HG02884 (cell line): ENCODE results near the gene TMEM87A.
"Not testable (repeated sequence)": the region's sequence is repeated elsewhere in the genome, so short reads cannot be mapped to it uniquely, and the experiment has no call there.

Experiments
- ATAC-seq: cut with Tn5 transposase; IDR thresholded peaks from one replicate; pipeline ENCODE4 v1.9.1; 2021; ENCODE audit warnings: mild to moderate bottlenecking, moderate library complexity; ENCODE audit not compliant: unreplicated experiment

Gene TMEM87A

DNA sequence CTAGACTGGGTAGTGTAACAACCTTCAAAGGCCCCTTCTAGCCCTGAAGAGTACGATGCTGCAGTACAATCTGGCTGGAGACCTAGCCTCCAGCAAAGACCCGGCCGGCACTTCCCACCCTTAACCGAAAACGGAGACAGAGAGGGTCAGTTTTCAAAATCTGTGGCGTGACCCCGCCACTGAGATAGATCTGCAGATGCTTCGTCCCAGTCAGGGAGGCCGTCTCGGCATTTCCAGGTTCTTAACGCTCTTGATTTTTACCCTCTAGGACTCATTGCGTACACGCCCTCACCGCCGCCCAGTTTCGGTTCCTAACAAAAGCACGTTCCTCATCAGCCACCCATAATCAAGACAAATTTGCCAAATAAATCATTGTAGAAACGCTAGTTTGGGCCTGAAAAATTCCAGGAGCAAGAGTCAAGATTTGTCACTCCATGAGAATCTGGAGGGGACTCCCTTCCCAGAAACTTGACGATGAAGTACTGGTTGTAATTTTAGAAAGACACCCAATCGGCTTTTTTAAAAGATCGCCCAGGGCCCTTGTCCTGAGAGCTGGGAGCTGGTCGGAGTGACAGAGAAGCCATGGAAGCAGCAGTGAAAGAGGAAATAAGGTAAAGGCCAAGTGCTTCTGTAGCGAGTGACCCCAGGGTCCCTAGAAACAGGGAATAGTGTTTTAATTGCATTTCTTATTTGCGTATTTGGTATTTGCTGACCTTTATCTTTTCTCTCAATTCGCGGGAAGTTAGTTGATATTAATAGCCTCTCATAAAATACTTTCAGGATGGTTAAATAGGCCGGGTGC, 868 bp upstream of the TMEM87A start:
- ATAC-seq = peak; percentile 19

DNA sequence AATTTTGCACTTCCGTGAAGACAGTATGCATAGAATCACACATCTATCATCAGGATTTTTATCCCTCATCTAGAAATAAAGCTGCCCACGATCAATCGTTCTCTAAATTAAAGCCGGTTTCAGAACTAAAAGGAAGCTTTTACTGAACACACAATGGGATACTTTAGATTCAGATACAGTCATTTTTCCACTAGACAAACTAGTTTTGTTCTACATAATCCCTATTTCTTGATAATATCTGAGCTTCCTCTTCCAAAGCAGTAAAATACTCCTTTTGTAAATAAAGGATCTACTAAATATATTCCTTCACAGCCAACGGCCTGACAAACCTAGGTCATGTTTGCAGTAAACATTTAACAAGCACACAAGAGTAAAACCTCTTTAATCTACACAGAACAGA, 2.2 kb downstream of the TMEM87A start:
- no peak for ATAC-seq

DNA sequence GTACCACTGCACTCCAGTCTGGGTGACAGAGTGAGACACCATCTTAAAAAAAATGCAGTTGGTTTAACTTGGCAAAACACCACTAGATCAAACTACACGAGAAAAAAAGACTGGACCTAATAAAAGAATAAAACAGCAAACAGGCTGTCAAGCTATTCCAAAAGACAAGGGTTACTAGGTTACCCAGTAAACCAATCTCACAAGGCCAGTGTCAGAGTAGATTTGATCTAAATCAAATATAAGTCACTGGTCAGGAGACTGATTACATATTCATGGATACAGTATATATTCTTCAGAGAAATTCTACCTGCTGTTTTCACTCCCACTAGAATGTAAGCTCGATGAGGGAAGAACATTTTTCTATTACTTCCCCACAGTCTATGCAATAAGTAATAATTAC, 2.7 kb downstream of the TMEM87A start:
- no peak for ATAC-seq

DNA sequence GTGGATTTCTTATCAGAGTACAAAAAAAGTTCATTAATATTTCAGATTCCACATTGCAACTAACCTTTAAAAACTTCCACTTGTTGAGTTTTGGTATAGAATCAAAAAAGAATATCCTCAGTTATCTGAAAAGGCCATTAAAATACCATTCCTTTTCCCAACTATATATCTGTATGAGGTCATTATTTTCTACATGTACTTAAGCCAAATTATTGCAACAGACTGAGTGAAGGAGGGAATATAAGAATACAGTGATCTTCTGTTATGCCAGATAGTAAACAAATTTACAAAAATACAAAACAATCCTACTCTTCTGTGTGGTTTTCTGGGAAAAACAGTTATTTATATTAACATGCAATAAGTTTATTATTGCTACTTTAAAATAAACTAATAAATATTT, 5.9 kb downstream of the TMEM87A start:
- no peak for ATAC-seq

DNA sequence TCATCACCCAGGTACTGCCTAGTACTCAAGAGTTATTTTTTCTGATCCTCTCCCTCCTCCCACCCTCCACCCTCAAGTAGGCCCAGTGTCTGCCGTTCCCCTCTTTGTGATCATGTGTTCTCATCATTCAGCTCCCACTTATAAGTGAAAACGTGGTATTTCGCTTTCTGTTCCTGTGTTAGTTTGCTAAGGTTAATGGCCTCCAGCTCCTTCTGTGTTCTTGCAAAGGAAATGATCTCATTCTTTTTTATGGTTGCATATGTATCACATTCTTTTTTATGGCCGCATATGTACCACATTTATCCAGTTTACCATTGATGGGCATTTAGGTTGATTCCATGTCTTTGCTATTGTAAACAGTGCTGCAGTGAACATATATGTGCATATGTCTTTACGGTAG, 8.4 kb downstream of the TMEM87A start:
- ATAC-seq = no peak

DNA sequence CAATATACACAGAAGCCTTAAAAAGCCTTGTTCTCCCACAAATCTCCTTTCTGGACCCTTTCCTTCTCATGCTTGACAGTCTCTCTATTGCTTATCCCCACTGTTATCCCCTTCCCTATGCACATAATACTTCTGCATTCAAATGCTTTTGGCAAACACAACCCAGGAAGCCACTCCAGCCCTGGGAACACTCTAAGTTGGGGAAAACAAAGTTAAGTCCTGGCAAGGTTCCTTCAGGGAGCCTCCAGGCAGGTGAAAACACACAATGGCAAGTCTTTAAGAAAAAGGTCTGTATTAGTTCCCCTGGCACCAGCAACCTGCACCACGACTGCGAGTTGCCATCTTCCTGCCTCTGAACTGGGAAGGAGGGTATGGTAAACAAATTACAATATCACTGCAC, 19.9 kb downstream of the TMEM87A start:
- no peak for ATAC-seq

DNA sequence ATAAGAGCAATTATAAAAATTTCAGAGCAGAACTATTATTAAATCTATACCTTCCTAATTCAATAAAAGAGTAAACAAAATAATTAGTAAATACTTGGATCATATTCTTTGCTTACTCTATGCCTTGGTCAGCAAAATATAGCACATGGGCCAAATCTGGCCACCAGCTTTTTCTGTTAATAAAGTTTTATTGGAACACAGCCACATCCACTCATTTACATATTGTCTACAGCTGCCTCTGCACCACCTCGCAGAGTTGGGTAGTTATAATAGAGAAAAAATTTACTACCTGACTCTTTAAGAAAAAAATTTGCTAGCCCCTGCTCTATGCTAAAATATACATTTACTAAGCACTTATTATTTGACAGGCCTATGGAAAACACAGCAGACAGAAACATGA, 32.4 kb downstream of the TMEM87A start:
- ATAC-seq = no peak

DNA sequence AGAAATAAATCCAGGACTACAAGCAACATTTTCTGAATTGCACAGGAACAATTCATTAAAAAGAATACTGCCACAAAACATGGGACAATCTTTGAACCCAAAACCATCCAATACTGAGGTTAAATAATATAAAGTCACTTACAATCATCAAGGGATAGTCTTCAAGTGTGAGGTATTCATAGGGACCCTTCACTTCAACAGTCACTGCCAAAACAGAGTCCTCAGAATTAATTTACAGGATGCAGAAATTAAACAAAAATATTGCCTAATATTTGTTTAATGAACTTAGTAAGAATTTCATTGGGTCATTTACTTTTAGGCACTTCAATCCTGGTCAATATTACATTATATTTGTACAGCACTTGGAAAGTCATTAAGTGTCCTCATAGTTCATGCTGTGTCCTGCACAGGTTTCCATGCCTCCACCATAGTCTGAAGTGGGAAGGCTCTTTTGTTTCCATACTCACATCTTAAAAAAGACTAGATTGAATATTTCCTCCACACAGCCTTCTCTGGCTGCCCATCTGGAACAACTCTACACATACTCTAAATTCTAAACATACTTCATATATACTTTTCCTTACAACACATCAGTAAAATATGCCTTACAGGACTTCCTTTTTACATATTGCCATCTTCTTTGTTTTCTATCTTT, 33.6 kb downstream of the TMEM87A start:
- ATAC-seq = no peak

DNA sequence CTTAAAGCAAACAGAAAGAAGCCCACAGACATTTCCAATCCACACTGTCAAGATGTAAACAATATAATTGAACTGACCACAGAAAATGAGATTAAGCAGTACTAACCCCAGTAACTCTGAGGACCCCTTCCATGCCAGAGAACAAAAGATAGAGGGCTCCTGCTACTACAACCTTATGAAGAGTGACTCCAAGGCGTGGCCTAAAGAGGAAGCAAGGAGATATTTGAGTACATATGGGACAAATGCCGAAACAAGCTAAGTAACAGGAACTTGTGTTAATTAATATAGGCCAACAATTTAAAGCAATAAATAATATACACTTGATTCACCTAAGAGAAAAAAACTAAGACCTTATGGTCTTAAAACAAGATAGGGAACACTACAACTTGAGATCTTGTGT, 40.1 kb downstream of the TMEM87A start:
- no peak for ATAC-seq

DNA sequence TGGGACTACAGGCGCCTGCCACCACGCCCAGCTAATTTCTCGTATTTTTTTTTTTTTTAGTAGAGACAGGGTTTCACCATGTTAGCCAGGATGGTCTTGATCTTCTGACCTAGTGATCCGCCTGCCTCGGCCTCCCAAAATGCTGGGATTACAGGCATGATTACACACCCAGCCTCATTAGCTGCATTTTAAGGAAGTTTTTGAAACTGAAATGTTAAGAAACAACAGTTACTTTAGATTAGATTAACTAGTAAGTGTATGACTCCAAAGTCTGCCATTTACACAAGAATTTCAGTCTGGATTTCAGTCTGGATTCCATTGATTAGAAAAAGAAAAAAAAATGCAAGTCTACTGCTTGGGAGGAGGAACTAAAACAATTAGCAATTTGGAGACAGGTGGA, 40.6 kb downstream of the TMEM87A start:
- ATAC-seq = no peak

DNA sequence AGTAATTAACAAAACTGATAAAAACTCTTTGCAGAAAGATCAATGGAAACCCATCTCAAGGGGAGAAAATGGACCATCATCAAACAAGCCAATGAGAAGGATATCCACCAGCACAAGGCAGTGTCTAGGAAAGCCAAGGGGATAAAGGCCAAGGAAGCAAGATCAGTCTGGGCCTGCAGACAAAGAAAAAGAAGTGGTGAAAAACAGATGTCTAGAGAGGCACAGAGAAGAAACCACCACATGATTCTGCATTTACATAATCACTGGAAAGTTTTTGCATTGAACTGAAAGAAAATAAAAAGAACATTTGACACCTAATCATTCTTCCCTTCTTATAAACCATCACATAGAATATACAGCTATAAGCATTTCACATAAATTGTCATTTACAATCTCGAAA, 42.1 kb downstream of the TMEM87A start:
- no peak for ATAC-seq

DNA sequence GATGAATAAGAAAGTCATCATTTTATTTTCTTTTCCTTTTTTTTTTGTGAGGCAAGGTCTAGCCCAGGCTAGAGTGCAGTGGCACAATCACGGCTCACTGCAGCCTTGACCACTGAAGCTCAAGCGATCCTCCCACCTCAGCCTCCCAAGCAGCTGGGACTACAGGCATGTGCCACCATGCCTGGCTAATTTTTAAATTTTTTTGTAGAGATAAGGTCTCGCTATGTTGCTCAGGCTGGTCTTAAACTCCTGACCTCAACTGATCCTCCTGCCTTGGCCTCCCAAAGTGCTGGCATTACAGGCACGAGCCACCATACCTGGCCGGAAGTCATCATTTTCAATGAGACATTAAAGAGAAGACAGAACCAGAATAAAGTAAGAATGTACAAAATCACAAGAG, 44.3 kb downstream of the TMEM87A start:
- ATAC-seq = not testable (repeated sequence)

DNA sequence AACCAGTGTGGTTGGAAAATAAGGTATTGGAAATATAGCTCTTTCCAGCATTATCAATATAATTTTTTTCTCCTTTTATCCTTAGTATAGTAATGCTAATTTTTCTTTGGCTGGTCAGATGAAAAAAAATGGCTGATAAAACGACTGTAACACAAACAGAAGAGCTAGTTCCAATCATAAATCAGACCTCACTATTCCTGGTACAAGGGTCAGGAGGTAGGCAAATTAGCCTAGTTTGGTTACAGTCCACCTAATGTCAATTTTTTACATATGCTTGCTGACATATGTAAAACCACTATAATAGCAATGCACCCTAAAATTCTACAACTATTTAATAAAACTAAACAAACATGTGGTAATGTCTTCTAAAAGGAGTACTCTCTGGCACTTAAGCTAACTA, 45.2 kb downstream of the TMEM87A start:
- no peak for ATAC-seq

DNA sequence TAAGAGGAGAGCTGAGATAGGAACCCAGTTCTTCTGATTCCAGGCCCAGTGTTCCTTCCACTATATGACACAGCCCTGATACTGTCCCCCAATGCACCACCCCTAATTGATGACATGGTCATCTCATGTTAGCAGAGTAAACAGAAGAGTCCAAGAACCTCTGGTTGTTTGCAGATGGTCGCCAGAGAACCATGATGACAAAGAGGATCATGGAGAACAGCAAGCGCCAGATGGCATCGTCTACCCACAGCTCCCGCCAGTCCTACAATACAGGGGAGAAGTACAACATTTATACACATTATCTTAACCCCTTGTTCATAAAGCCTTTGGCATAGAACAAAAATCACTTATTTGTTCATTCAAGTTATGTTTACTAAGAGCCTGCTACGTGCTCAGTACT, 46.6 kb downstream of the TMEM87A start:
- ATAC-seq = no peak

DNA sequence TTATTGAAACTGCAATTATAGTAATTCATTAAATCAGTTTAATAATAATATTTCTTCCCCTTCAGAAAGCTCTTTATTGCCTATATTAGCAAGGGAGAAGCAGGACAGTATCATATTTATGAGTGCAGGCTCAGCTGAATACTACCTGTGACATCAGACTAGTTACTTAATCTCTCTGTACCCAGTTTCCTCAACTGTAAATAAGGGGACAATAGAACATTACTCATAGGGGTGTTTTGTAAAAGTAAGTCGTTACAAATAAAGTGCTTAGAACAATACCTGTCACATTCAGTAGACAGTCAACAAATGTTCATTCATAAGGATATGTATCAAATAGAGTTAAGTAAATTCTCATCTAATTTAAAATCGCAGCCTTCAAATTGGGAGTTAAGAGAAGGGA, 53.0 kb downstream of the TMEM87A start:
- ATAC-seq = no peak

DNA sequence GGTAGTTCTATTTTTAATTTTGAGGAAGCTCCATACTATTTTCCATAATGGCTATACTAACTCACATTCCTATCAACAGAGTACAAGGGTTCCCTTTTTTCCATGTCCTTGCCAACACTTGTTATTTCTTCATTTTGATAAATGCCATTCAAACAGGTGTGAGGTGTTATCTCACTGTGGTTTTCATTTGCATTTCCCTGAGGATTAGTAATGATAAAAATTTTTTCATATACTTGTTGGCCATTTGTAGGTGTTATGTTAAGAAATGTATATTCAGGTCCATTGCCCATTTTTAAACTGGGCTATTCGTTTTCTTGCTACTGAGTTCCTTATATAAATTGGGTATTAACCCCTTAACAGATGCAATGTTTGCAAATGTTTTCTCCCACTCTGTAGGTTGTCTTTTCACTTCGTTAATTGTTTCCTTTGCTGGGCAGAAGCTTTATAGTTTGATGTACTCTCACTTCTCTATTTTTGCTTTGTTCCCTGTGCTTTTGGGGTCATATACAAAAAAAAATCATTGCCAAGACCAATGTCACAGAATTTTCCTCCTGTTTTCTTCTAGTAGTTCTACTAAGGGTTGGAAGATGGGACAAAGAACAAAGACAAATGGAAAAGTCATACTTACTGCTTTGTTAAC, 54.2 kb downstream of the TMEM87A start:
- no peak for ATAC-seq

DNA sequence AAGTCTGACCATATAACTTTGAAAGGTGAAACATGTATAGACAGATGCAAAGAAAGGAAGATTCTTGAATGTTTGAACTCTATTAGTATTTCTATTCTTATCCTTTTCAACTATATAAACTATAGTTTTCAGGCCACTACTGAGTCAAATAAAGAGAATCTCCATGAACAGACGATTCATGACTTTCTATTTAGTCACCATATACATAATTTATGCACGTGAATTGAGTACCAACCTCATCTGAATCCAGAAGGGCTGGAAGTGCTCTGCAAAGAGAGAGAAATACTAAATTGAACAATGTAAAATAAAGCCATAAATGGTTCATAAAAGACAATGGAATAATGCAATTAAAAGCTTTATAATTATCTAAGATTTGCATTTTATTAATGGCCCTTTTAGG, 55.7 kb downstream of the TMEM87A start:
- ATAC-seq = no peak

DNA sequence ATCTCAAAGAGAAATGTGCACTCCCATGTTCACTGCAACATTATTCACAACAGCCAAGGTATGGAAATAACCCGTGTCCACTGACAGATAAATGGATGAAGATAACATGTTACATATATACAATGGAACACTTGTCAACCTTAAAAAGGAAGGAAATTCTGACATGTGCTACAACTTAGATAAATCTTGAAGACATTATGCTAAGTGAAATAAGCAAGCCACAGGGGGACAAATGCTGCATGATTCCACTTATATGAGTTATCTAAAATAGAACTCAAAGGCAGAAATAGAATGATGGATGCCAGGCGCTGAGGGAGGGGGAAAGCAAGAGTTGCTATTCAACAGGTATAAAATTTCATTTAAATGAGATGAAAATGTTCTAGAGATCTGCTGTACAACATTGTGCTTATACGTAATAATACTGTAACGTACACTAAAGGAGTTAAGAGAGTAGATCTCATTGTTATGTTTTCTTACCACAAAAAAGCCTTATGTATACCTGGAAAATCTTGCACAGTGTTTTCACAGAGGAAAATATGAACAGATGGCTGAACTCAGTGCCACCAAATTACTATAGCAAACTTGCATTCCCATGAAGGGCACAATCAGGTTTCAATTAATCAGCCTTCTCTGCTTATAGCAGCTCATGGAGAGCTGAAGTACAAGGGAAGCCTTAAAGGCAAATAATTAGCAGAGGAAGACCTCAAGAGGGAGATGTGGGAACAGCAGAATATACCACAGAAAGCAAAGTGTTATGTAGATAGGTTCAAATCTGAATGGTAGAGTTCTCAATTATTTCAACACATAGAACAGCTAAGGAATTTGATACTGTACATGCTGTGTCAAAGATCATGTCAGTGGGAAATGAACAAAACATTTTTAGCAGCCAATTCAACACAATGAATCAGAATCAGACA, 57.1 kb downstream of the TMEM87A start:
- ATAC-seq = no peak

DNA sequence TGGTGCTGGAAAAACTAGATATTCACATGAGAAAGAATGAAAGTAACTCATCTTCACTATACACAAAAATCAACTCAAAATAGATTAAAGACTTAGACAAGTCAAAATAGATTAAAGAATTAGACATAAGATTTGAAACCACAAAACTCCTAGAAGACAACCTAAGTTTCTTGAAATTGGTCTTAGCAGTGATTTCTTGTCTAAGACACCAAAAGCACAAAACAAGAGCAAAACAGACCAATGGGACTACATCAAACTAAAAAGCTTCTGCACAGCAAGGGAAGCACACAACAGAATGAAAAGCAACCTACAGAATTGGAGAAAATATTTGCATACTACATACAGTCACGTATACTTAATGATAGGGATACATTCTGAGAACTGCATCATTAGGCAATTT, 58.6 kb downstream of the TMEM87A start:
- ATAC-seq = no peak

DNA sequence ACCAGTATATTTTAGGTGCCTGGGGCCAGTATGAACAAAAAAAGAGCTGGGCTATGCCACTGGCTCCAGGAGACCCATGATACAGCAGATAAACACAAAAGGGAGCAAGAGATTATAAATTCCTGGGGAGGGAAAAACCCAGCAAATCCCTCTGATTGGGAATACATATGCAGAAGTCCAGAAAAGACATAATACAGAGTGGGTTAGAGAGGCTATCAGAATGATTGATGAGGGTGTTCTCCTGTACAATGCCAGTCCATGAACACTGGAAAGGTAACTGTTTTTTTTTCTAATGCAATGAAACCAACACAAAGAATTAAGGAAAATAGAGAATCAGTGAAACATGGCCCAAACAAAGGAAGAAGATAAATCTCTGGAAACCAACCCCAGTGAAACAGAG, 59.7 kb downstream of the TMEM87A start:
- no peak for ATAC-seq

DNA sequence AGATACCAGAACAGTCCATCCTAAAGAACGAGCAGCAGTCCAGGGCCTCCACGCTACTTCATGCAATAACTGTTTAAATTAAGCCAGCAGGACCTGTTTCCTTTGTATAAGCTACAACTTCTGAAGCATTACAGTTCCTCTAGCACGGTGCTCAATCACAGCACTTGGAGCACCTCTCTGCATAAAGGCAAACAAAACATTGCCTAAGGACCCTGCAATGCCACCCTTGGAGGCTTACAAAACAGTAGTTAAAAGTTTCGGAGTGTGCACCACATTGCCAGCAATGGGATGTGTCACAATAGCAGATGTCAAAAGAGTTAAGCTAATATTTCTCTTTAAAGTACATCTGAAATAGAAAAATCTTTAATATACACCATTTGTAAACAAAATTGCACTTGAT, 62.5 kb downstream of the TMEM87A start:
- no peak for ATAC-seq
